Natural killer cell (primary cell): ENCODE results near the gene PTPRR. TPM values are rescaled to one million over a fixed set of nuclear protein-coding genes. Genes with fewer than 3 reads are reported as not detected.

Source experiments
- ATAC-seq, 3 donors: fragments of 150-1000 bp in 2 of 3; fragments of 200-7000 bp in 1 of 3; cut with Tn5 transposase; 1 replicate in 1 of 3; 2 replicates in 2 of 3; pipeline ENCODE4 v1.10.0; 2021; ENCODE audit warnings: mild to moderate bottlenecking in 2 of 3, moderate library complexity in 2 of 3
- DNase-seq, 2 donors: peaks; one replicate each; pipeline versions ENCODE4 v3.0.0 to v3.0.0-alpha.2; 2013 to 2021; ENCODE audit warnings: mixed read lengths in 1 of 2
- H3K27ac ChIP-seq: one replicate; pipeline ENCODE4 v1.5.1; 2013; ENCODE audit warnings: mild to moderate bottlenecking, low read length
- H3K27me3 ChIP-seq: one replicate; pipeline ENCODE4 v1.6.1; 2013; ENCODE audit warnings: low read length; ENCODE audit not compliant: control insufficient read depth, insufficient read depth
- H3K36me3 ChIP-seq: one replicate; pipeline ENCODE4 v1.6.1; 2013; ENCODE audit warnings: low read length; ENCODE audit not compliant: control insufficient read depth, insufficient read depth
- H3K4me1 ChIP-seq: one replicate; pipeline ENCODE4 v1.6.1; 2013; ENCODE audit warnings: low read length; ENCODE audit not compliant: control insufficient read depth, insufficient read depth
- H3K4me3 ChIP-seq: one replicate; pipeline ENCODE4 v1.5.1; 2013; ENCODE audit warnings: low read length
- H3K9me3 ChIP-seq: one replicate; pipeline ENCODE4 v1.6.1; 2013; ENCODE audit warnings: low read length; ENCODE audit not compliant: control insufficient read depth, insufficient read depth
- H3K27ac Mint-ChIP-seq, 2 donors: one replicate each; pipeline ENCODE4 v1.8.0; 2022; ENCODE audit warnings: mild to moderate bottlenecking in 2 of 2, mixed read lengths in 2 of 2, moderate library complexity in 1 of 2
- H3K27me3 Mint-ChIP-seq, 2 donors: one replicate each; pipeline ENCODE4 v1.8.0; 2022; ENCODE audit warnings: low read depth in 2 of 2, mixed read lengths in 2 of 2
- H3K36me3 Mint-ChIP-seq: one replicate; pipeline ENCODE4 v1.8.0; 2022; ENCODE audit warnings: mixed read lengths
- H3K4me1 Mint-ChIP-seq, 2 donors: one replicate each; pipeline ENCODE4 v1.8.0; 2022; ENCODE audit warnings: mixed read lengths in 2 of 2
- H3K4me3 Mint-ChIP-seq: one replicate; pipeline ENCODE4 v1.8.0; 2022; ENCODE audit warnings: mild to moderate bottlenecking, moderate library complexity, mixed read lengths
- H3K9me3 Mint-ChIP-seq, 2 donors: one replicate each; pipeline ENCODE4 v1.8.0; 2022; ENCODE audit warnings: mixed read lengths in 2 of 2
- CTCF ChIP-seq: fragments of 200-600 bp; IDR thresholded peaks from one replicate; pipeline ENCODE4 v1.8.0; 2022; ENCODE audit warnings: antibody characterized with exemption
- WGBS: methylation state at CpG from one replicate; pipeline ENCODE4 v1.1.7; 2013; ENCODE audit warnings: missing lambda C conversion rate; ENCODE audit not compliant: insufficient coverage; 5-methylcytosine and 5-hydroxymethylcytosine counted together
- intact Hi-C: fragments of 100-400 bp; cut with micrococcal nuclease; formaldehyde crosslinking; loops from one replicate; pipeline ENCODE4 v1.14.2; 2022
- total RNA-seq, 4 donors: library from RNA; stranded (reverse); fragments of 120-200 nt in 1 of 4; gene quantifications; one replicate each; pipeline versions ENCODE4 v1.2.3 to v1.2.4, GENCODE V29; 2013 to 2022

PTPRR gene
- total RNA-seq, 3 donors from 2014 or later (not counting 1 experiment from before 2014, with no cell fraction given), result 0.91 to 1.3 TPM; not detected in 1

GRCh38 chr12:70709022-70709421 lies 211.5 kb downstream of the PTPRR start:
- Mint-ChIP-seq H3K27me3 (peaks cover 19 to 48% of the 10 kb centered on the region in 2 donors), H3K4me1 (no peaks in the 10 kb centered on the region), H3K36me3 (no peaks in the 10 kb centered on the region), H3K4me3 (no peak overlapping the region), H3K9me3 (no peaks in the 10 kb centered on the region), H3K27ac (no peak overlapping the region)
- DNase-seq (no peak), ATAC-seq (no peak)
- Histone ChIP-seq H3K4me1 (no peaks in the 10 kb centered on the region), H3K36me3 (no peaks in the 10 kb centered on the region), H3K9me3 (no peaks in the 10 kb centered on the region), H3K4me3 (no peak overlapping the region), H3K27me3 (no peaks in the 10 kb centered on the region), H3K27ac (no peak overlapping the region)
- no peak for TF ChIP-seq CTCF
- WGBS, result 76% methylated on average over 2 of the region's 2 CpGs
- intact Hi-C loops, result no loop called here

GRCh38 chr12:70706611-70707010 lies 213.9 kb downstream of the PTPRR start:
- H3K4me3 Mint-ChIP-seq, result no peak overlapping the region
- WGBS, result 89% methylated on average over 2 of the region's 2 CpGs

GRCh38 chr12:70698345-70698744 lies 222.2 kb downstream of the PTPRR start:
- Histone ChIP-seq H3K4me3 (no peak overlapping the region), H3K9me3 (no peaks in the 10 kb centered on the region), H3K36me3 (no peaks in the 10 kb centered on the region), H3K4me1 (no peaks in the 10 kb centered on the region), H3K27ac (no peak overlapping the region), H3K27me3 (no peaks in the 10 kb centered on the region)
- peak; percentile 32 to 67 (median 57) for ATAC-seq
- intact Hi-C loops, result no loop called here
- TF ChIP-seq CTCF, result no peak
- Mint-ChIP-seq H3K36me3 (no peaks in the 10 kb centered on the region), H3K4me3 (peak overlapping the region; percentile 41), H3K27me3 (peaks cover 11 to 17% of the 10 kb centered on the region in 2 donors), H3K9me3 (no peaks in the 10 kb centered on the region), H3K4me1 (peaks cover 0 to 13% of the 10 kb centered on the region in 2 donors), H3K27ac (peak overlapping the region; percentile 39 to 66)
- WGBS, result no CpG with 5 or more reads among the region's 1 CpG
- no peak for DNase-seq

More at GRCh38 chr12:70706611-70707010, 213.9 kb downstream of the PTPRR start:
- Mint-ChIP-seq H3K36me3 (no peaks in the 10 kb centered on the region), H3K27me3 (peaks cover 28 to 50% of the 10 kb centered on the region in 2 donors), H3K4me1 (no peaks in the 10 kb centered on the region), H3K9me3 (no peaks in the 10 kb centered on the region), H3K27ac (no peak overlapping the region)
- Histone ChIP-seq H3K9me3 (no peaks in the 10 kb centered on the region), H3K27me3 (no peaks in the 10 kb centered on the region), H3K4me3 (no peak overlapping the region), H3K27ac (no peak overlapping the region), H3K4me1 (no peaks in the 10 kb centered on the region), H3K36me3 (no peaks in the 10 kb centered on the region)
- TF ChIP-seq CTCF, result no peak
- ATAC-seq (no peak), DNase-seq (no peak)
- intact Hi-C loops, result no loop called here

GRCh38 chr12:70695361-70696023 lies 225.0 kb downstream of the PTPRR start:
- H3K4me1 Mint-ChIP-seq, result peaks cover 5 to 17% of the 10 kb centered on the region in 2 donors
- Histone ChIP-seq H3K9me3 (no peaks in the 10 kb centered on the region), H3K4me1 (no peaks in the 10 kb centered on the region), H3K4me3 (no peak overlapping the region), H3K36me3 (no peaks in the 10 kb centered on the region), H3K27me3 (no peaks in the 10 kb centered on the region), H3K27ac (no peak overlapping the region)
- no peak for TF ChIP-seq CTCF
- no peak for DNase-seq
- WGBS, result 73% methylated on average over 2 of the region's 3 CpGs
- intact Hi-C loops, result no loop called here
- H3K27me3 Mint-ChIP-seq, result peaks cover 3 to 10% of the 10 kb centered on the region in 2 donors
- no peak overlapping the region for H3K4me3 Mint-ChIP-seq
- H3K36me3 Mint-ChIP-seq, result no peaks in the 10 kb centered on the region
- no peak overlapping the region for H3K27ac Mint-ChIP-seq
- no peak for ATAC-seq
- no peaks in the 10 kb centered on the region for H3K9me3 Mint-ChIP-seq
